DOHH2 (cell line): ENCODE data around the gene PRELID2.

Source experiments
- H3F3A ChIP-seq: fragments of 200-600 bp; sonication (generic), shearing (Covaris generic); 2 replicates; pipeline ENCODE4 v1.6.0; 2016; ENCODE audit warnings: antibody characterized with exemption, mild to moderate bottlenecking; ENCODE audit not compliant: control insufficient read depth, insufficient read depth
- H3K27ac ChIP-seq: fragments of 200-600 bp; sonication (generic); 2 replicates; pipeline ENCODE4 v1.5.1; 2014; ENCODE audit warnings: low read depth, mild to moderate bottlenecking, low read length, moderate library complexity
- H3K27me3 ChIP-seq: fragments of 200-600 bp; sonication (generic); 2 replicates; pipeline ENCODE4 v1.6.1; 2014; ENCODE audit warnings: mild to moderate bottlenecking, low read length, mixed read lengths; ENCODE audit not compliant: control insufficient read depth
- H3K36me3 ChIP-seq: fragments of 200-600 bp; sonication (generic); 2 replicates; pipeline ENCODE4 v1.6.1; 2014; ENCODE audit warnings: mild to moderate bottlenecking, low read length, moderate library complexity, mixed read lengths; ENCODE audit not compliant: control insufficient read depth
- H3K4me1 ChIP-seq: fragments of 200-600 bp; sonication (generic); 2 replicates; pipeline ENCODE4 v1.6.1; 2014; ENCODE audit warnings: mild to moderate bottlenecking, low read length, mixed read lengths; ENCODE audit not compliant: control insufficient read depth
- H3K4me2 ChIP-seq: fragments of 200-600 bp; sonication (generic); 2 replicates; pipeline ENCODE4 v1.6.0; 2014; ENCODE audit warnings: mild to moderate bottlenecking, low read length, moderate library complexity
- H3K4me3 ChIP-seq: fragments of 200-600 bp; sonication (generic); 2 replicates; pipeline ENCODE4 v1.5.1; 2014; ENCODE audit warnings: mild to moderate bottlenecking, low read length, mixed read lengths
- H3K79me2 ChIP-seq: fragments of 200-600 bp; sonication (generic); 2 replicates; pipeline ENCODE4 v1.6.1; 2014; ENCODE audit warnings: mild to moderate bottlenecking, low read length, mixed read lengths; ENCODE audit not compliant: control insufficient read depth
- H3K9me2 ChIP-seq: fragments of 200-600 bp; sonication (generic); replicated peaks from 2 replicates; pipeline ENCODE4 v1.6.1; 2014; ENCODE audit warnings: mild to moderate bottlenecking, low read length, mixed read lengths; ENCODE audit not compliant: control insufficient read depth
- H3K9me3 ChIP-seq: fragments of 200-600 bp; sonication (generic); 2 replicates; pipeline ENCODE4 v1.6.1; 2014; ENCODE audit warnings: antibody characterized with exemption, low read length, mixed read lengths; ENCODE audit not compliant: control insufficient read depth, insufficient read depth
- H4K20me1 ChIP-seq: fragments of 200-600 bp; sonication (generic); 2 replicates; pipeline ENCODE4 v1.6.0; 2014; ENCODE audit warnings: low read depth, mild to moderate bottlenecking, antibody characterized with exemption, low read length, moderate library complexity; ENCODE audit not compliant: control insufficient read depth, insufficient read depth
- CTCF ChIP-seq: fragments of 200-600 bp; sonication (generic); IDR thresholded peaks from one replicate; pipeline ENCODE4 v1.5.1; 2014; ENCODE audit warnings: antibody characterized with exemption, mild to moderate bottlenecking, low read depth, low read length; ENCODE audit not compliant: poor library complexity, severe bottlenecking
- EZH2phosphoT487 ChIP-seq: fragments of 200-600 bp; sonication (generic); IDR thresholded peaks from 2 replicates; pipeline ENCODE4 v1.6.1; 2017; ENCODE audit warnings: borderline replicate concordance, mild to moderate bottlenecking, antibody characterized with exemption, low read length, moderate library complexity, mixed read lengths

PRELID2 gene

GRCh38 chr5:145775411-145775810, 59.7 kb downstream of the PRELID2 start:
- H3K36me3 ChIP-seq, result no peaks in the 10 kb centered on the region
- H3K79me2 ChIP-seq, result no peaks in the 10 kb centered on the region
- no peak overlapping the region for H3K27ac ChIP-seq
- no peaks in the 10 kb centered on the region for H3F3A ChIP-seq
- no peaks in the 10 kb centered on the region for H3K4me1 ChIP-seq
- H3K4me3 ChIP-seq, result no peak overlapping the region
- H3K4me2 ChIP-seq, result no peak overlapping the region
- no peaks in the 10 kb centered on the region for H3K9me3 ChIP-seq
- no peak for TF ChIP-seq EZH2phosphoT487
- TF ChIP-seq CTCF, result no peak
- H3K9me2 ChIP-seq, result no peaks in the 10 kb centered on the region
- H4K20me1 ChIP-seq, result no peaks in the 10 kb centered on the region
- no peaks in the 10 kb centered on the region for H3K27me3 ChIP-seq

- Histone ChIP-seq H3K9me3 (no peaks in the 10 kb centered on the region), H3K4me3 (no peak overlapping the region), H3K27me3 (no peaks in the 10 kb centered on the region), H3K27ac (no peak overlapping the region), H3K4me2 (no peak overlapping the region), H3K79me2 (no peaks in the 10 kb centered on the region), H3K4me1 (no peaks in the 10 kb centered on the region), H3K9me2 (no peaks in the 10 kb centered on the region), H4K20me1 (no peaks in the 10 kb centered on the region), H3K36me3 (no peaks in the 10 kb centered on the region), H3F3A (no peaks in the 10 kb centered on the region)
- TF ChIP-seq EZH2phosphoT487, result no peak
- no peak for TF ChIP-seq CTCF
Observed at GRCh38 chr5:145774442-145774841, 60.7 kb downstream of the PRELID2 start.

- Histone ChIP-seq H3K36me3 (no peaks in the 10 kb centered on the region), H3K27ac (no peak overlapping the region), H3K27me3 (no peaks in the 10 kb centered on the region), H3K4me1 (no peaks in the 10 kb centered on the region), H4K20me1 (no peaks in the 10 kb centered on the region), H3K79me2 (no peaks in the 10 kb centered on the region), H3K4me2 (no peak overlapping the region), H3K9me3 (no peaks in the 10 kb centered on the region), H3K9me2 (no peaks in the 10 kb centered on the region), H3K4me3 (no peak overlapping the region), H3F3A (no peaks in the 10 kb centered on the region)
- TF ChIP-seq EZH2phosphoT487 (no peak), CTCF (no peak)
Observed at GRCh38 chr5:145772466-145772865, 62.7 kb downstream of the PRELID2 start.

- H3K27me3 ChIP-seq, result no peaks in the 10 kb centered on the region
- no peaks in the 10 kb centered on the region for H3K9me3 ChIP-seq
- TF ChIP-seq CTCF (no peak), EZH2phosphoT487 (no peak)
- H3K4me2 ChIP-seq, result no peak overlapping the region
- H3K4me1 ChIP-seq, result no peaks in the 10 kb centered on the region
- no peaks in the 10 kb centered on the region for H3K36me3 ChIP-seq
- H3K27ac ChIP-seq, result no peak overlapping the region
- H4K20me1 ChIP-seq, result no peaks in the 10 kb centered on the region
- H3K79me2 ChIP-seq, result no peaks in the 10 kb centered on the region
- no peaks in the 10 kb centered on the region for H3F3A ChIP-seq
- no peaks in the 10 kb centered on the region for H3K9me2 ChIP-seq
- H3K4me3 ChIP-seq, result no peak overlapping the region
Observed at GRCh38 chr5:145768863-145769262, 66.3 kb downstream of the PRELID2 start.
